DMS114 treated with DMSO at 0.1 percent for 48 hours (cell line): ENCODE results near the gene HDDC2.

Source experiments
- DNase-seq: peaks from one replicate; lab custom pipeline; 2025; ENCODE audit not compliant: unreplicated experiment; lab: John Stamatoyannopoulos, UW

The HDDC2 gene, protein sequence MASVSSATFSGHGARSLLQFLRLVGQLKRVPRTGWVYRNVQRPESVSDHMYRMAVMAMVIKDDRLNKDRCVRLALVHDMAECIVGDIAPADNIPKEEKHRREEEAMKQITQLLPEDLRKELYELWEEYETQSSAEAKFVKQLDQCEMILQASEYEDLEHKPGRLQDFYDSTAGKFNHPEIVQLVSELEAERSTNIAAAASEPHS

DNA sequence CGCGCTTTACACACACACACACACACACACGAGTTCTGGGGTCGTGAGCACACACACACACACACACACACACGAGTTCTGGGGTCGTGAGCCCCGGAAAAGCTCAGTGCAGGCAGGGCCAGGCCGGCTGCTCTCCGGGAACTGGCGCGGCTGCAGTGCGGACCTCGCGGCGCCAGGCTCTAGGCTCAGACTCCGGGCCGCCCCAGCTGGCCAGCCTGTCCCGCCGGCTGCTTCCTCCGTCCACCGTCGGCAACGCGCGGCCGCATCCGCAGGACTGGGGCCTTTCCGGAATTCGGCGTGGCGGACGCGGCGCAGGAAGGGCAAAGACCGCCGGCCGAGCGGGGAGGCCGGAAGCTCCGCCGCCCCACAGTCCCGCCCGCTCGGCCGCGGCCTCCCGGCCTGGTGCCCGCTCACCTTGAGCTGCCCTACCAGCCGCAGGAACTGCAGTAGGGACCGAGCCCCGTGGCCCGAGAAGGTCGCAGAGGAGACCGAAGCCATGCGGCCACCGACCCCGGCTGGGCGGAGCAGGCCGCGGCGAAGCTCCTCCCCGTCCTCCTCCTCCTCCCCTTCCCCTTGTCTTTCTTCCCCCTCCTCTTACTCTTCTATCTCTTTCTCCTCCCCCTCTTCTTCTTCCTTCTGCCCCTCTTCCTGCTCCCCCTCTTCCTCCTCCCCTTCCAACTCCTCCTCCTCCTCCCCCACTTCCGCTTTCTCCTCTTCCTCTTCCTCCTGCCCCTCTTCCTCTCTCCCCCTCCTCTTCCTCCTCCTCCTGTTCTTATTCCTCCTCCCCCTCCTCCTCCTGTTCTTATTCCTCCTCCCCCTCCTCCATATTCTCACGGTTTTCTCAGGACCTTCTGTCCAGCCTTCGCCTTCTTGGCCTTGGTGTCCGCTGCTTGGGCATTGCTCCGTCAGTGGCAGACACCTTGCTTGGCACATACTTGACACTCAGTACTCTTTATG, at the start of gene HDDC2:
Gene HDDC2 (minus strand): TSS at position 533 of the 957 bp plus-strand sequence. CDS start 35 bp downstream, at position 498.
- peak; percentile 18 for DNase-seq

DNA sequence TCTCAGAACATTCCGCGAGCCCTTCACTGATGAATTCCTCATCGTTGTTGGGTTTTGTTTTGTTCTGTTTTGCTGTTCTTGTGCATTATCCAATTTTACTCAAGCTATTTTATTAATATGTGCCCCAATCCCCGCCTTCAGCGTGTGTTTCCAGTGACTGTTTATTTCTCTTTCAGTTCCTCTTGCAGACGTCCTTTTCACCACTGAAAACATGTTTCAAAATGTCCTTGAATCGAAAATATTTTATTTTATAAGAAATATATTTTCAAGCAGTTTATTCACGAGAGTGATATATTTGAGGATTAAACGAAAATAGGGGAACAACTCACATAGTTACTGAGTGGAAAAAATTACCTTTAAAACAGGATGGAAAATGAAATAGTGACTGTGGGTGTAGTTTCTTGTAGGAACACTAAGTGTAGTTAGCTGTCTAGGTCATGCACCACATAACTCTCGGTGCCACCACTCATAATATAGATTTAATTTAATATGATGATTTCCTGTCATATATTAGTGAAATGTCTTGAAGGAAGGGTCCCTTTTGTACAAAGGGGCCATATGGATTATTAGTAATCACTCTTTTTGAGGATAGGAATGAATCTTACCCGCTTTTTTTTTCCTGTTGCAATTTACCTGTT, 45.3 kb upstream of the HDDC2 start:
- no peak for DNase-seq

DNA sequence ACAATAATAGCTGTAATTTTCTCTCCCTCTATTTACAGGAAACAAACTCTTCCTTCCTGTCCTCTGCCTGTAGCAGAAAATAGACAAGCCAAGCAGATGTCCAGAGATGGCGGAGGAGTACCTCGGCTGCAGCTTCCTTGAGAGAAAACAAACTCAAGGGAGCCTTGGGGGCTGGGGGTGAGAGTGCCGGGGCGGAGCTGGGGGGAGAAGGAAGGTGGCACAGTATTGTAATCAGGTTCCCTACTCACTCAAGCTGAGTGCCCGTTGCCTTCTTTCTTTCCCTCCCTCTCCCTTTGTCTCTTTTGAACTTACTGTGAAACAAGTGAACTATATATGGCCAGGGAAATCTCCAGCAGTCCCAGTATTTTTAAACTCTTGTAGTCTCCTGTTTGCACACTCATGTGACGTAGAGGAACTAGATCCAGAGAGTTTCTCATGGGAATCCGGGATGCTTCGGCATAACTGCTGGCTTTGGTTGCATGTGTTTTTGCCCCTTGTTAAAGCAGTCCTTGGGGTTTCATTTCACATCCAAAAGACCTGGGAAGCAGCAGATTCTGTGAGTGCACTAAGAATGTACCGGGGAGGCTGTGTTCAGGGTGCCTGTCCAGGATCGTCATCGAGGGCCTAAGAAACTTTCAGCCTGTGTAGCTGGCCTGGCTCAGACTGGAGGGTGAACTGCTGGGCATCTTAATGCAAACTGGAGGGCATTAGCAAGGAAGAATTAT, 44.6 kb upstream of the HDDC2 start:
- DNase-seq = no peak

DNA sequence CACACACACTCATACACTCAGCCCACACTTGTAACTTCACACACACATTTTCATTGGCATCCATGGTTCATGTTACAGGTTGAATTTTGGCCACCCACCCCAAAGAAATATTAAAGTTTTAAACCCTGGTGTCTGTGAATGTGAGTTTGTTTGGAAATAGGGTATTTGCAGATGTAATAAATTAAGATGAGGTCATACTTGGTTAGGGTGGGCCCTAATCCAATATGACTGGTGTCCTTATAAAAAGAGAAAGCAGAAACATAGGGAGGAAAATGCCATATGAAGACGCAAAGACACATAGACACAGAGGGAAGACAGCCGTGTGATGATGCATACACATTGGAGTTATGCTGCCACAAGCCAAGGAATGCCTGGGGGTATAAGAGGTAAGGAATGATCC, 39.7 kb upstream of the HDDC2 start:
- DNase-seq = no peak

DNA sequence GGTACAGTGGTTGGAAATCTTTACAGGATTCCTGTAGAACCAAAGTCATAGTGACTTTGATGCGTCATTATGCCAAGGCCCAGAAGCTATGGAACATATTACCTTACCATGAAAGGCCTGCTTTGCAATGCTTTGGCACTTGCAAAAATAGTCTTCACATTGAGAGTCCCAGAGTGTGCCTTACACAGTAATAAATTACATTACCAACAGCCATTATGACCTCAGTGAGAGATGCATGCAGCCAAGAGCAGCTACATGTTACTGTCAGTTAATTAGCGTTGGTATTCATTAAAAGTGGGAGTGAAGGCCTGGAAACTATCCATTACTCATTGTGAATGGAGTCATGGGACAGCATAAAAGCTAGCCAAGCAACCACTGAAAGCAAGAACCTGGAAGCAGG, 39.2 kb upstream of the HDDC2 start:
- DNase-seq = no peak

DNA sequence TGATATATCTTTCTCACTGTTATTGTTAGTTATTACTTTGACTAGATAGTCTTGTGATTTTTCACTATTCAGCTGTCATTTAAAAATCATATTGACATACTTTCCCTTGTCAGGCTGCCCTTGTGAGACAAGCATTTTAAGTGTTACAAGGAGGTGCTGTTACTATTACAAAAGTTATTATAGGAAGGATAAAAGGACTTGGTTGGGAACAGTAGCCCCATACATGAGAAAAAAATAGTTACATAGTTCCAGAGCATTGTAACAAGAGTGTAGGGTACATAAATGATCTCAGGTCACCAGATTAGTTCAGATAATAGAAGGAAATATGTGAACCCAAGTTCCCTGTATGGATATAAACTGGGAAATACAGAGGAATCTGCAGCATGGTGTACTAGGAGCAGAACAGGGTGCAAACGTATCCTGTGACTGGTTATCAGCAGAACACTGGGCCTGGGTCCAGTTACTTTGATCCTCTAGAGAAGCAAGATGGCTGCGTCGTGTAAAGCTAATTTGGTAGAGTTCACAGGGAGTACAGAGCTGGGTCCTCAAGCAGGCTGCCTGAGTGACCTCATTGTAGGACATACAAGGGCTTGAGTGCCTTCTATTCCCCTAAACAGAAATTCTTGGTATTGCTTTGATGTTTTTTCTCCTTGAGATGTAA, 38.5 kb upstream of the HDDC2 start:
- DNase-seq = no peak

DNA sequence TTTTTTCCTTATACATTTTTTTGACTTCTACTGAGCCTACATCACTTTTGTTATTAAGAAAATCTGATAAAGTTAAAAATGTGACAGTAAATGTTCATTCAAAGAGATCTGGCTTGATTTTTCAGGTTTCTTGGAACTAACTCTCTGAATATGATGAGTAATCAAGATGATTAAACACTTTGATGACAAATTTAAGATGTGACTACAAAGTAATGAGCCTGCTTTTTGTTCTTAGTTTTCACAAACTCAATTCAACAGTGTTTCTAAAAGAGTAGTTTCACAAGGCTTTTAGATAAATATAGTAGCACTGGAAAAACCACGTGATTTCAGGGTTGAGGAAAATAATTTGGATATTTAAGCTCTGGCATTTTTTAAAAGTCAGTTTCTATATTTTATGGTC, 37.9 kb upstream of the HDDC2 start:
- no peak for DNase-seq

DNA sequence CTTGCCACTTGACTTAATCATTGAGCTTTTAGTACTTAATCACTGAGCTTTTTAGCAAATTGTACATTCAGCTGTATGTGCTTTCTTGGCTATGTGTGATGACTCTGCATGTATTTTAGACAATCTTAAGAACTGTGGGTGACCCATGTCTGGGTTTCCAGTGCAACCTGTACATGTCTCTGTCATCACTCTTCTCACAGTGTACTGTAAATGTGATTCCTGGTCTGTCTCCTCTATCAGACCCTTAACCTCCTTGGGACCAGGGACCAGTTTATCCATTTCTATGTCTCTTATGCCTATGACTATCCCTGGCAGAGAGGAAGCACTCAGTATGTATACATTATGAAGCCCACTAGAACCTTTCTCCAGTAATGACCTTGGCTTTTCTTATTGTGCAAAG, 36.6 kb upstream of the HDDC2 start:
- no peak for DNase-seq

DNA sequence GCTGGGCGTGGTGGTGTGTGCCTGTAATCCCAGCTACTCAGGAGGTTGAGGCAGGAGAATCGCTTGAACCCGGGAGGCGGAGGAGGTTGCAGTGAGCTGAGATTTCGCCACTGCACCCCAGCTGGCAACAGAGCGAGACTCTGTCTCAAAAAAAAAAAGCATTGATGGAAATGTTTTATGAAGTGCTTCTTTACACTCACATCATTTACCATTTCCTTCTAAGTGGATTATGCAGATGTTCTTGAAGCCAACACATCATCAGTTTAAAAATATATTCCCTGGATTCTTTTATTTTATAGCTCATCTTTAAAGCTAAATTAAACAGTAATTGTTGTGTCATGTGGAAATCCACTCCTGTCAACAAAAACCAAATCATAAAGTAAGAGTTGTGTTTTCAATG, 35.9 kb upstream of the HDDC2 start:
- DNase-seq = no peak

DNA sequence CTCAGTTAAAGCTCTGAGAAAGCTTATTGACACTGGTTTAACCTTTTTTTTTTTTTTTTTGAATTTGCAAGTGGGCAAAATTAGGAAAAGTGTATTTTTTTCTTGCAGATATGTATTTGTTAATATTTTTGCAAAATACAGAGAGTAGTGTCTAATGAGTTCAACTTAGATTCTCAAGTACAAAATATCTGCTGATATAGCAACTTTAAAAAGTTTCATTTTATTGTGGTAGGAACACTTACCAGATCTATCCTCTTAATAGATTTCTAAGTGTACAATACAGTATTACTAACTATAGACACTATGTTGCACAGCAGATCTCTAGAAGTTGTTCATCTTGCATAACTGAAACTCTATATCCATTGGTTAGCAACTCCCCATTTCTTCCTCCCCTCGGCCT, 30.9 kb upstream of the HDDC2 start:
- DNase-seq = no peak

DNA sequence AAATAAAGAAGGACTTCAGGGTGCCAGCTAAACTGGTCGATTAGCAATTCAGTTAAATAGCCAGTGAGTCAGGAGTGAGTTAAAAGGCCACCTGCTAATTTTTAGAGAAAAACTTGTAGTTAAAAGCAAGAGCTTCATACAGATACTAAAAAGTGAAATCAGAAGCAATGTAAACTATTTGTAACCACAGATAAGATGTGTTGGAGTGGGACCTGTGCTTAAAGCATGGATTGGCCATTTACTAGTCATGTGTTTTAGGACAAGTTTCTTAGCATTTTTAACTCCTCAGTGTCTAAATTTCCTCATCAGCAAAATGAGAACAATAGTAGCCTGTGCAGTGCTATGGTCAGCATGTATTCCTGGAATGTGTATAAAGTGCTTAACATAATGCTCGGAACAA, 23.8 kb upstream of the HDDC2 start:
- no peak for DNase-seq

DNA sequence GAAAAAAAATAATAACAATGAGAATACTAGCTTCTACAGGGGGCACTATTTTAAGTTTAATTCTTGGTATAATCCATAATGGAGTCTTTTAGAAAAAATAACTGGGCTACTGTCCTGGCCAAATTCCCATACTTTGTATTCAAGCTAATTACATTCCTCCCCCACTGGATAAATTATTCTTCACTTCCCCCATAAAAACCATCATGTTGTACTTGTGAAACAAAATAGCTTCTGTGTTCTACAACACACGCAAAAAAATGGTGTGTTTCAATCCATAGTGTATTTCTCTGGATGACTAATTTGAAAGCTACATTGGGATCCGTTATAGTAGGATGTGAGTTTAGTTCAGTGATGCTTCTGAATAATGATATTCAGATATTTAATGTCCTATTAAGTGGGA, 21.6 kb upstream of the HDDC2 start:
- DNase-seq = no peak

DNA sequence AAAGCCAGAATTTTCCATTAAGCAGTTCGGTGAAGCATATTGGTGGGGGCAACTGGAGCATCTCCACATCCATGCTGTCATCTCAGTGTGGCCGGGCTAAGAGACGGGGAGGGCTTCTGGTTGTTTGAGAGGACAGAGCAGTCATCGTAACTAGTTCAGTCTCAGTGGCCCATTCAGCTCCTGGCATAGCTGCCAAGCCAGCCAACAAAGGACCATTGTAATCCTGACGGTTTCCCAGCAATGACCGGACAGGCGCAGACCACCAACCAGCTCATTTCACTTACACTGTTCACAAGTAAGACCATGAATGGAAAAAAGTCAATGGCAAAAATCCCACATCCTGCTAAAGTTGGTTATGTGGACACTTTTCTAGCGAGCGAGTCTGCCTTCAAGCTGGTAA, 14.9 kb upstream of the HDDC2 start:
- DNase-seq = no peak

DNA sequence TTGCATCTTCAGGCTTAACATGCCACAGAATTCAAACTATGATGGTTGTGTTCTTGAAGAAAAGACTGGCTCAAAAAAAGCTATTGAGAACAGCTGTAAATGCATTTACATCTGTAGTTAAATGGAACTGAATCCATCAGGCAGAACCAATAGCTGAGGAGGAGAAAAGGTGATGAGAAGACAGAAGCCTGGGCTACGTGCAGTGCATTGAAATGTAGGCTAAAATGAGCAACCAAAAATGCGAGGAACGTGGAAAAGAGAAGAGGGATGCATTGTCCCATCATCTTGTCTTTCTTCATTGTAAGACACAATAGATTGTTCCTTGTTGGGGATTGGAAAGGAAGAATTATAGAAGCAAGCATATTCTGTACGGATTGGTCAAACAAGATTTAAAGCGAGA, 13.8 kb upstream of the HDDC2 start:
- no peak for DNase-seq

DNA sequence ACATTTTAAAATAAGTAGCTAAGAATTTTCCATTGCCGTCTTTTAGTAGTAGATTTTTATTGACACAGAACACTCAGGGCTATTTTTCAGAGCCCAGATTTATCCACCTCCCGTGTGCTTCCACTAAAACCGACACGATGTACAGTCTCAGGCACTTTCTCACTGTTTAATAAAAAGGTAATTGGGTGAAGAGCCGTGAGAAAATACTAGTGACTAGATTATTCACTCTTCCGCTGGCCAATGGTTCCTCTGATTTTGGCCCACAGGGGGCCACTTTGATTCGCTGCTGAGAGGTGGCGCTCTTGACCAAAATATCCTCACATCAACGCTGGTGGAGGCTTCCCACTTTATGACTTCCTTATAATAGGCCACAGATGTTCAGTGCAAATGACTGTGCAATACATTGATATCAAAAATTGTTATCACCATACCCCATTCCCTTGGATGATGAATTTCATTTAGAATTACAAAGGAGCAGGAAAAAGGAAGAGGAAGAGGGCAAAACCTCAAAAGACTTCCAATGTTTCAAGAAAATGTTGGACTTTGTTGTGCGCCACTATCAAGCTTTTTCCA, 12.3 kb upstream of the HDDC2 start:
- peak; percentile 41 for DNase-seq

DNA sequence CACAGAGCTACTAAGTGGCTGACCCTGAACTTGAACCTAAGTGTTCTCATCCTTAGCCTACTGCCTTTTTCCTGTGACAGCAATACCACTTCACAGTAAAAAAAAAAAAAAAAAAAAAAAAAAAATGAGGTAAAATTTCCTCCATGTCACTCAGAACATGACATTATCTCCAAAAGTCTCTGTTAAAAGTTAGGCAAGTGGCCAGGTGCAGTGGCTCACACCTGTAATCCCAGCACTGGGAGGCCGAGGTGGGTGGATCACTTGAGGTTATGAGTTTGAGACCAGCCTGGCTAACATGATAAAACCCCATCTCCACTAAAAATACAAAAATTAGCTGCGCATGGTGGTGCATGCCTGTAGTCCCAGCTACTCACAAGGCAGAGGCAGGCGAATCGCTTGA, 11.2 kb upstream of the HDDC2 start:
- no peak for DNase-seq

DNA sequence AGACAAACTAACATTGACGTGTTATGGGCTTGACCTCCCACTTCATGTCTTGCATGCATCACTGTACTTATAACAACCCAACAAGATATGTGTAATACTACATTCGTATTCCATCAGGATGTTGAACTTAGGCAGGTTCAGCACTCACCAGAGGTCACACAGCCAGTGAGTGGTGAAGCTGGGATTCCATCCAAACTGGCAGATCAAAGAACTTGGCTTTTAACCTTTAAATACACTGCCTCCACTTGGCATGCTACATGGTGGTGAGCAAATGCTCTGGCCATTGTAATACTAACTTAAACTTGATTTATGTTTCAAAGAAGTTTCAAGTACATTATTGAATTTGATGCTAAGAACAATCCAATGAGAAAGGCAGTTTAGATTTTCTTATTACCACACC, 10.7 kb upstream of the HDDC2 start:
- no peak for DNase-seq

DNA sequence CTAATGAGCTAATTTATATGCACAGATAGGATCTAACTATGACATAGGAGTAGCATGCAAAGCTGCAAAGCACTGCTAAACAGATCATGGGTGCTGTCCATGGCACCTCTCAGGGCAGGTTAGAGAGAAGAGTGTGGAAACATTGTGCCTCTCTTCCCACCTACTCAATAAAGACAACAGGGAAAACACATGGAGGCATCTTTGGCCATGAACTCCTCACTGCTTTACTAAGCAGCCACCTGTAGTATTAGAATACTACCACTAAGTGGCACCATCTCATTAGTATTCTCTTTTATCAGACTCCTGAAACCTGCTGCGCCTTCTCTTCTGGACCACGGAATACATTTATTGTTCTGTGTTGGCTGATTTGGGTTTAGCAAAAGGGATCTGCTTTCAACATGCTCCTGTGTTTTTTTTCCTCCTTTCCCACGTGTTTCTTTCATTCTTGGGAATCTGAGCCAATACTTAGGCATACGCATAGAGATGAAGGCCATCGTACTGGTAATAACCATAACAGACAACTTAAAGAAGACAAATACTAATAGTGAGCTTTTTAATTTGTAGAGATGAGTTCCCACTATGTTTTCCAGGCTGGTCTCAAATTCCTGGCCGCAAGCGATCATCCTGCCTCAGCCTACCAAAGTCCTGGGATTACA, 9.4 kb upstream of the HDDC2 start:
- peak; percentile 62 for DNase-seq

DNA sequence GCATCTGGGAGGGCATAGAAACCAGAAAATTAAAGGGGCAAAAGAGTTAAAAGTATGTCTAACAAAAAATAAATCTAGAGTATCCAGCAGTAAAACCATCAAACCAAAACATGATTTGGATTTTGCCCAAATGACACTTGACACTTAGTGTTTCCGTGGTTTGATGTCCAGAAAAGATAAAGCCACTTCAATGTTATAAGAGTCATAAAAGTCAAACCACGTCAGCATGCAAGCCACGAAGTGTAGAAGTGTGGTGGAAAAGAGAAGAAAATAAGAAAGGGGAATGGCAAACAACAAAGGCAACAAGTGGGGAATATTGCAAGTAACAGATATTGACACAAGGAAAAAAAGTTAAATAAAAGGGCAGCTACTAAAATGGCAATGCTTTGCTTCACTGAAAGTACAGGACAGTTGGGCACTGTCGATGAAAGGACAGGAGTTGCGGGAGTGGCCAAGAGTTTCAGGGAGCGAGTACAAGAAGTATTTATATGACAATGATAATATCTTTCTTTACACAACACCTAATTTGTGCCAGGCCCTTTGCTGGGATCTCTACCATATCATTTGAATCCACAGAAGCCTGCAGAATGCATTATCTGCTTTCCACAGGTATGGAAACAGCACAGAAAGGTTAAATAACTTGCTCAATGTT, 6.3 kb upstream of the HDDC2 start:
- DNase-seq = no peak
